Mucosa of descending colon (tissue), 3 donors: ENCODE results near the gene SEC63. TPM values are rescaled to one million over a fixed set of nuclear protein-coding genes. Genes with fewer than 3 reads are reported as not detected.
A peak's percentile ranks its signal among the peaks of the same experiment; 100 is the strongest.

Source experiments
- ATAC-seq: fragments of 200-7000 bp; cut with Tn5 transposase; one replicate; pipeline ENCODE4 v1.9.1; 2020; ENCODE audit warnings: mild to moderate bottlenecking, moderate library complexity
- DNase-seq, 3 donors: peaks; one replicate each; pipeline ENCODE4 v3.0.0-alpha.2; 2020
- H3K36me3 ChIP-seq: fragments of 200-600 bp; one replicate; pipeline ENCODE4 v1.8.0; 2021; ENCODE audit warnings: low read depth, mild to moderate bottlenecking
- H3K4me1 ChIP-seq: fragments of 200-600 bp; one replicate; pipeline ENCODE4 v1.8.0; 2021; ENCODE audit warnings: low read depth, mild to moderate bottlenecking
- H3K4me3 ChIP-seq: fragments of 200-600 bp; one replicate; pipeline ENCODE4 v1.8.0; 2021; ENCODE audit warnings: mild to moderate bottlenecking
- H3K9me3 ChIP-seq: fragments of 200-600 bp; one replicate; pipeline ENCODE4 v1.8.0; 2021; ENCODE audit warnings: mild to moderate bottlenecking
- CTCF ChIP-seq: fragments of 200-600 bp; IDR thresholded peaks from one replicate; pipeline ENCODE4 v1.8.0; 2022; ENCODE audit warnings: antibody characterized with exemption, mild to moderate bottlenecking
- intact Hi-C, 2 donors: fragments of 100-400 bp; cut with DNase I in 1 of 2; cut with micrococcal nuclease in 1 of 2; formaldehyde crosslinking; loops; one replicate each; pipeline versions ENCODE4 v1.11.0 to v1.11.1; 2022; cut with DNase I, micrococcal nuclease
- total RNA-seq, 3 donors: library from RNA; stranded (reverse); fragmentation: NEBNext Ultra II Directional in 2 of 3; extraction: Animal tissue kit (Norgen Biotek cat#: 25700) in 2 of 3; gene quantifications; one replicate each; pipeline versions ENCODE4 v1.2.1 to v1.2.4, GENCODE V29; 2021 to 2023
- donor health status: DM: no; HTN: no; CAD: no; lungs with moderate emphysema.
- donor health status: DM: no; HTN: no; CAD: no.
- donor health status: DM: no; HTN: yes; CAD: no.

Gene SEC63
- total RNA-seq, 3 donors from 2014 or later = 47.5 to 84.9 (median 70.8) TPM

GRCh38 chr6:107976155-107976783, 18.3 kb upstream of the SEC63 start:
- ATAC-seq (no peak), DNase-seq (no peak)
- intact Hi-C loops = no loop called here
- H3K4me3 ChIP-seq = no peak overlapping the region
- TF ChIP-seq CTCF = no peak
- H3K9me3 ChIP-seq = no peaks in the 10 kb centered on the region
- H3K4me1 ChIP-seq = no peaks in the 10 kb centered on the region
- no peaks in the 10 kb centered on the region for H3K36me3 ChIP-seq

- Histone ChIP-seq H3K4me3 (no peak overlapping the region), H3K9me3 (no peaks in the 10 kb centered on the region), H3K36me3 (no peaks in the 10 kb centered on the region), H3K4me1 (no peaks in the 10 kb centered on the region)
- intact Hi-C loops = loop anchor here in 1 of 2 donors (5.0 kb wide), 1 partner anchor 84 kb away; no protein-coding TSS in a partner anchor
- TF ChIP-seq CTCF = no peak
- ATAC-seq = peak; percentile 36
- DNase-seq = no peak
Measured at GRCh38 chr6:107973594-107973993, 15.6 kb upstream of the SEC63 start.

- TF ChIP-seq CTCF = no peak
- H3K9me3 ChIP-seq = no peaks in the 10 kb centered on the region
- DNase-seq = no peak
- intact Hi-C loops = loop anchor here in 1 of 2 donors (5.0 kb wide), 1 partner anchor 85 kb away; no protein-coding TSS in a partner anchor
- ATAC-seq = no peak
- no peaks in the 10 kb centered on the region for H3K4me1 ChIP-seq
- H3K36me3 ChIP-seq = no peaks in the 10 kb centered on the region
- H3K4me3 ChIP-seq = no peak overlapping the region
Measured at GRCh38 chr6:107972413-107973096, 14.5 kb upstream of the SEC63 start.

GRCh38 chr6:107971181-107971580, 13.2 kb upstream of the SEC63 start:
- no peak for DNase-seq
- H3K4me3 ChIP-seq = no peak overlapping the region
- ATAC-seq = no peak
- H3K36me3 ChIP-seq = no peaks in the 10 kb centered on the region
- H3K9me3 ChIP-seq = no peaks in the 10 kb centered on the region
- no peak for TF ChIP-seq CTCF
- intact Hi-C loops = loop anchor here in 1 of 2 donors (5.0 kb wide), 1 partner anchor 86 kb away; no protein-coding TSS in a partner anchor
- no peaks in the 10 kb centered on the region for H3K4me1 ChIP-seq

- ATAC-seq = no peak
- no peaks in the 10 kb centered on the region for H3K4me1 ChIP-seq
- H3K36me3 ChIP-seq = no peaks in the 10 kb centered on the region
- no peak for DNase-seq
- intact Hi-C loops = loop anchor here in 1 of 2 donors (5.0 kb wide), 1 partner anchor 87 kb away; no protein-coding TSS in a partner anchor
- no peak overlapping the region for H3K4me3 ChIP-seq
- no peak for TF ChIP-seq CTCF
- no peaks in the 10 kb centered on the region for H3K9me3 ChIP-seq
Measured at GRCh38 chr6:107970255-107970654, 12.2 kb upstream of the SEC63 start.
